Naive thymus-derived CD4-positive, alpha-beta T cell (primary cell): ENCODE results near the gene HPSE. TPM values are rescaled to one million over a fixed set of nuclear protein-coding genes. Genes with fewer than 3 reads are reported as not detected.
A peak's percentile ranks its signal among the peaks of the same experiment; 100 is the strongest.

Experiments
- ATAC-seq: fragments of 150-1000 bp; cut with Tn5 transposase; 2 replicates; pipeline ENCODE4 v1.10.0; 2021; ENCODE audit warnings: mild to moderate bottlenecking, moderate library complexity
- CTCF ChIA-PET: fragments of 350-600 bp; sonication (Branson Sonifier 250); formaldehyde crosslinking; loops from one replicate; lab custom pipeline; 2021; ENCODE audit warnings: antibody characterized with exemption; lab: Charles Lee
- POLR2A ChIA-PET: fragments of 350-600 bp; sonication (Branson Sonifier 250); formaldehyde crosslinking; loops from one replicate; lab custom pipeline; 2021; ENCODE audit warnings: antibody characterized with exemption, inconsistent platforms; lab: Charles Lee
- DNase-seq, 9 donors: peaks; one replicate each; pipeline versions ENCODE4 v3.0.0 to v3.0.0-alpha.2; 2020 to 2022; ENCODE audit warnings: mixed read lengths in 1 of 9
- H3K27ac ChIP-seq: one replicate; pipeline ENCODE4 v1.7.0; 2013; ENCODE audit warnings: mild to moderate bottlenecking, low read depth, low read length, moderate library complexity
- H3K27me3 ChIP-seq, 2 donors: one replicate each; pipeline ENCODE4 v1.7.0; 2013; ENCODE audit warnings: low read length in 2 of 2, mild to moderate bottlenecking in 2 of 2, moderate library complexity in 2 of 2; ENCODE audit not compliant: control insufficient read depth in 2 of 2, insufficient read depth in 2 of 2
- H3K36me3 ChIP-seq, 3 experiments: 1 replicate in 2 of 3; 2 replicates in 1 of 3; pipeline ENCODE4 v1.7.0; 2013; ENCODE audit warnings: low read length in 3 of 3, mild to moderate bottlenecking in 3 of 3, moderate library complexity in 1 of 3; ENCODE audit not compliant: insufficient read depth in 3 of 3, control insufficient read depth in 2 of 3
- H3K4me1 ChIP-seq, 2 donors: one replicate each; pipeline ENCODE4 v1.7.0; 2013; ENCODE audit warnings: low read length in 2 of 2, mild to moderate bottlenecking in 2 of 2, moderate library complexity in 1 of 2; ENCODE audit not compliant: control insufficient read depth in 2 of 2, insufficient read depth in 2 of 2
- H3K4me3 ChIP-seq: 2 replicates; pipeline ENCODE4 v1.7.0; 2013; ENCODE audit warnings: mild to moderate bottlenecking, low read length
- H3K9me3 ChIP-seq, 3 experiments: 1 replicate in 2 of 3; 2 replicates in 1 of 3; pipeline ENCODE4 v1.7.0; 2013; ENCODE audit warnings: low read length in 3 of 3; ENCODE audit not compliant: control insufficient read depth in 2 of 3
- H3K27ac Mint-ChIP-seq, 9 donors: one replicate each; pipeline ENCODE4 v1.8.0; 2020 to 2022; ENCODE audit warnings: mixed read lengths in 9 of 9, mild to moderate bottlenecking in 8 of 9, moderate library complexity in 5 of 9, inconsistent platforms in 2 of 9
- H3K27me3 Mint-ChIP-seq, 5 donors: one replicate each; pipeline ENCODE4 v1.8.0; 2021 to 2022; ENCODE audit warnings: mixed read lengths in 5 of 5, mild to moderate bottlenecking in 1 of 5
- H3K36me3 Mint-ChIP-seq, 5 donors: one replicate each; pipeline ENCODE4 v1.8.0; 2020 to 2022; ENCODE audit warnings: mixed read lengths in 5 of 5, mild to moderate bottlenecking in 3 of 5, inconsistent platforms in 1 of 5
- H3K4me1 Mint-ChIP-seq, 7 donors: one replicate each; pipeline ENCODE4 v1.8.0; 2020 to 2022; ENCODE audit warnings: mixed read lengths in 7 of 7, mild to moderate bottlenecking in 3 of 7, inconsistent platforms in 1 of 7
- H3K4me3 Mint-ChIP-seq, 10 donors: one replicate each; pipeline ENCODE4 v1.8.0; 2020 to 2022; ENCODE audit warnings: mild to moderate bottlenecking in 10 of 10, mixed read lengths in 10 of 10, moderate library complexity in 6 of 10, inconsistent platforms in 2 of 10
- H3K9me3 Mint-ChIP-seq, 11 donors: one replicate each; pipeline ENCODE4 v1.8.0; 2020 to 2022; ENCODE audit warnings: mixed read lengths in 11 of 11, mild to moderate bottlenecking in 4 of 11, inconsistent platforms in 1 of 11, moderate library complexity in 1 of 11
- intact Hi-C, 2 donors: fragments of 100-400 bp; cut with micrococcal nuclease; formaldehyde crosslinking; loops; one replicate each; pipeline ENCODE4 v1.15.1; 2023
- polyA plus RNA-seq, 2 donors: library from polyadenylated mRNA; unstranded; fragments of 300-500 nt; fragmentation: Illumina TruSeq; gene quantifications; one replicate each; pipeline ENCODE4 v1.2.3, GENCODE V29; 2021
- total RNA-seq, 6 experiments: library from RNA in 5 of 6; stranded (reverse) in 5 of 6; gene quantifications; 1 replicate in 5 of 6; 2 replicates in 1 of 6; pipeline ENCODE4 v1.2.3 and lab custom pipeline; 2021 to 2026

Gene HPSE
- total and polyA plus RNA-seq, 7 experiments from 2014 or later, result 3.8 to 16.2 (median 6.3) TPM

GRCh38 chr4:83340692-83341343, 6.2 kb upstream of the HPSE start:
- H3K4me3 ChIP-seq, result peak overlapping the region; percentile 10
- no peaks in the 10 kb centered on the region for H3K36me3 ChIP-seq
- H3K36me3 Mint-ChIP-seq, result peaks cover 0 to 13% (median 4%) of the 10 kb centered on the region in 5 donors
- DNase-seq (peak in 8 of 9 donors; percentile 12 to 69 (median 20)), ATAC-seq (peak; percentile 75)
- no peaks in the 10 kb centered on the region for H3K27me3 ChIP-seq
- H3K27me3 Mint-ChIP-seq, result peaks cover 0 to 36% (median 4%) of the 10 kb centered on the region in 5 donors
- H3K9me3 ChIP-seq, result no peaks in the 10 kb centered on the region
- peaks cover 0 to 23% (median 6%) of the 10 kb centered on the region in 11 donors for H3K9me3 Mint-ChIP-seq
- H3K27ac Mint-ChIP-seq, result peak overlapping the region in 5 of 9 donors; percentile 28 to 81 (median 47)
- POLR2A ChIA-PET, result interaction anchor here (0.8 kb wide), 1 partner anchor 9 kb away, joined by 3 read pairs; no protein-coding TSS in a partner anchor
- peaks cover 12 to 15% of the 10 kb centered on the region in 2 donors for H3K4me1 ChIP-seq
- H3K27ac ChIP-seq, result no peak overlapping the region
- intact Hi-C loops, result loop anchor here in 1 of 2 donors (1.0 to 10.0 kb wide), 2 partner anchors 9 to 966 kb away; partner anchors contain the start of gene HNRNPD
- CTCF ChIA-PET, result no interaction called here
- peak overlapping the region in 8 of 10 donors; percentile 21 to 61 (median 46) for H3K4me3 Mint-ChIP-seq
- H3K4me1 Mint-ChIP-seq, result peaks cover 11 to 28% (median 23%) of the 10 kb centered on the region in 7 donors

- peaks cover 18 to 36% (median 31%) of the 10 kb centered on the region in 7 donors for H3K4me1 Mint-ChIP-seq
- no peak for ATAC-seq
- no peak for DNase-seq
- peak overlapping the region in 1 of 9 donors; percentile 74 for H3K27ac Mint-ChIP-seq
- peaks cover 0 to 13% (median 4%) of the 10 kb centered on the region in 5 donors for H3K36me3 Mint-ChIP-seq
- H3K4me1 ChIP-seq, result peaks cover 15 to 18% of the 10 kb centered on the region in 2 donors
- intact Hi-C loops, result loop anchor here in 1 of 2 donors (10.0 kb wide), 1 partner anchor 1245 kb away; the partner anchor contains the start of gene CDS1
- H3K4me3 ChIP-seq, result no peak overlapping the region
- H3K36me3 ChIP-seq, result peaks cover 0 to 4% (median 0%) of the 10 kb centered on the region in 3 experiments
- peak overlapping the region in 1 of 10 donors; percentile 33 for H3K4me3 Mint-ChIP-seq
- H3K27ac ChIP-seq, result no peak overlapping the region
- no peaks in the 10 kb centered on the region for H3K9me3 ChIP-seq
- ChIA-PET CTCF (no interaction called here), POLR2A (no interaction called here)
- no peaks in the 10 kb centered on the region for H3K27me3 ChIP-seq
- peaks cover 0 to 42% (median 4%) of the 10 kb centered on the region in 5 donors for H3K27me3 Mint-ChIP-seq
- H3K9me3 Mint-ChIP-seq, result peaks cover 0 to 21% (median 5%) of the 10 kb centered on the region in 11 donors
Measured at GRCh38 chr4:83339573-83339972, 4.9 kb upstream of the HPSE start.

- DNase-seq, result no peak
- H3K4me3 ChIP-seq, result no peak overlapping the region
- H3K36me3 Mint-ChIP-seq, result peaks cover 0 to 19% (median 4%) of the 10 kb centered on the region in 5 donors
Measured at GRCh38 chr4:83335701-83336100, 1.1 kb upstream of the HPSE start.

GRCh38 chr4:83331956-83332355, 2.7 kb downstream of the HPSE start:
- Histone ChIP-seq H3K9me3 (no peaks in the 10 kb centered on the region), H3K27ac (no peak overlapping the region), H3K4me3 (no peak overlapping the region), H3K36me3 (peaks cover 0 to 4% (median 0%) of the 10 kb centered on the region in 3 experiments), H3K4me1 (peaks cover 11% of the 10 kb centered on the region in 2 donors), H3K27me3 (no peaks in the 10 kb centered on the region)
- peaks cover 0 to 15% (median 0%) of the 10 kb centered on the region in 5 donors for H3K27me3 Mint-ChIP-seq
- intact Hi-C loops, result loop anchor here in 1 of 2 donors (5.0 to 10.0 kb wide), 3 partner anchors 55 to 1253 kb away; partner anchors contain the start of genes CDS1 and THAP9
- DNase-seq, result no peak
- peaks cover 5 to 35% (median 13%) of the 10 kb centered on the region in 5 donors for H3K36me3 Mint-ChIP-seq
- CTCF ChIA-PET, result no interaction called here
- POLR2A ChIA-PET, result no interaction called here
- H3K27ac Mint-ChIP-seq, result peak overlapping the region in 5 of 9 donors; percentile 5 to 65 (median 13)
- H3K4me3 Mint-ChIP-seq, result no peak overlapping the region
- no peak for ATAC-seq
- peaks cover 0 to 3% (median 0%) of the 10 kb centered on the region in 11 donors for H3K9me3 Mint-ChIP-seq
- peaks cover 27 to 60% (median 37%) of the 10 kb centered on the region in 7 donors for H3K4me1 Mint-ChIP-seq

More at GRCh38 chr4:83335701-83336100, 1.1 kb upstream of the HPSE start:
- Histone ChIP-seq H3K36me3 (peaks cover 0 to 4% (median 0%) of the 10 kb centered on the region in 3 experiments), H3K27me3 (no peaks in the 10 kb centered on the region), H3K4me1 (peaks cover 12 to 13% of the 10 kb centered on the region in 2 donors), H3K27ac (no peak overlapping the region), H3K9me3 (no peaks in the 10 kb centered on the region)
- ChIA-PET POLR2A (interaction anchor here (0.6 to 2.0 kb wide), 5 partner anchors 14 to 301 kb away, joined by 3 to 7 read pairs (median 5); partner anchors contain the start of genes COPS4, HELQ and MRPS18C), CTCF (no interaction called here)
- Mint-ChIP-seq H3K27ac (peak overlapping the region in 6 of 9 donors; percentile 27 to 94 (median 80)), H3K4me3 (peak overlapping the region; percentile 85 to 97 (median 92)), H3K4me1 (peaks cover 18 to 44% (median 36%) of the 10 kb centered on the region in 7 donors), H3K9me3 (peaks cover 0 to 21% (median 5%) of the 10 kb centered on the region in 11 donors), H3K27me3 (peaks cover 0 to 29% (median 0%) of the 10 kb centered on the region in 5 donors)
- intact Hi-C loops, result loop anchor here (2.0 to 10.0 kb wide), 4 partner anchors 15 to 1249 kb away; partner anchors contain the start of genes CDS1 (in 1 of the 2) and HELQ (in 1 of the 2)
- ATAC-seq, result peak; percentile 40

GRCh38 chr4:83329521-83330110, 5.0 kb downstream of the HPSE start:
- DNase-seq (no peak), ATAC-seq (no peak)
- H3K27me3 ChIP-seq, result no peaks in the 10 kb centered on the region
- Mint-ChIP-seq H3K27me3 (no peaks in the 10 kb centered on the region), H3K4me3 (no peak overlapping the region), H3K4me1 (peaks cover 17 to 59% (median 28%) of the 10 kb centered on the region in 7 donors), H3K9me3 (peaks cover 0 to 3% (median 0%) of the 10 kb centered on the region in 11 donors), H3K36me3 (peaks cover 13 to 50% (median 22%) of the 10 kb centered on the region in 5 donors), H3K27ac (peak overlapping the region in 1 of 9 donors; percentile 4)
- ChIA-PET POLR2A (interaction anchor here (0.5 kb wide), 1 partner anchor 124 kb away, joined by 3 read pairs; no protein-coding TSS in a partner anchor), CTCF (no interaction called here)
- peaks cover 0 to under 1% (median 0%) of the 10 kb centered on the region in 3 experiments for H3K36me3 ChIP-seq
- no peak overlapping the region for H3K27ac ChIP-seq
- no peak overlapping the region for H3K4me3 ChIP-seq
- no peaks in the 10 kb centered on the region for H3K9me3 ChIP-seq
- H3K4me1 ChIP-seq, result peaks cover 5 to 11% of the 10 kb centered on the region in 2 donors
- intact Hi-C loops, result loop anchor here in 1 of 2 donors (5.0 to 10.0 kb wide), 3 partner anchors 58 to 1255 kb away; partner anchors contain the start of genes CDS1 and THAP9
